Activated CD8-positive, alpha-beta T cell treated with anti-CD3 and anti-CD28 coated beads for 36 hours (primary cell): ENCODE results near the gene BBLN. TPM values are rescaled to one million over a fixed set of nuclear protein-coding genes. Genes with fewer than 3 reads are reported as not detected.
"Not testable (repeated sequence)": the region's sequence is repeated elsewhere in the genome, so short reads cannot be mapped to it uniquely, and the experiment has no call there.

Source experiments
- ATAC-seq: fragments of 200-7000 bp; cut with Tn5 transposase; one replicate; pipeline ENCODE4 v1.10.0; 2021; ENCODE audit warnings: mild to moderate bottlenecking, moderate library complexity
- CTCF ChIA-PET: fragments of 350-600 bp; sonication (Branson Sonifier 250); formaldehyde crosslinking; loops from one replicate; lab custom pipeline; 2021; ENCODE audit warnings: antibody characterized with exemption; lab: Charles Lee
- POLR2A ChIA-PET: fragments of 350-600 bp; sonication (Branson Sonifier 250); formaldehyde crosslinking; loops from one replicate; lab custom pipeline; 2021; ENCODE audit warnings: antibody characterized with exemption; lab: Charles Lee
- DNase-seq: peaks from one replicate; pipeline ENCODE4 v3.0.0-alpha.2; 2020
- H3K27ac Mint-ChIP-seq: one replicate; pipeline ENCODE4 v1.8.0; 2021; ENCODE audit warnings: mild to moderate bottlenecking, mixed read lengths
- H3K27me3 Mint-ChIP-seq: one replicate; pipeline ENCODE4 v1.8.0; 2021; ENCODE audit warnings: mixed read lengths
- H3K36me3 Mint-ChIP-seq: one replicate; pipeline ENCODE4 v1.8.0; 2021; ENCODE audit warnings: low read depth, mixed read lengths
- H3K4me1 Mint-ChIP-seq: one replicate; pipeline ENCODE4 v1.8.0; 2021; ENCODE audit warnings: low read depth, mixed read lengths
- H3K4me3 Mint-ChIP-seq: one replicate; pipeline ENCODE4 v1.8.0; 2021; ENCODE audit warnings: mild to moderate bottlenecking, moderate library complexity, mixed read lengths
- H3K9me3 Mint-ChIP-seq: one replicate; pipeline ENCODE4 v1.8.0; 2021; ENCODE audit warnings: mixed read lengths
- CTCF ChIP-seq: fragments of 200-600 bp; IDR thresholded peaks from one replicate; pipeline ENCODE4 v1.8.0; 2022; ENCODE audit warnings: antibody characterized with exemption, mild to moderate bottlenecking
- intact Hi-C: fragments of 100-400 bp; cut with micrococcal nuclease; formaldehyde crosslinking; loops from one replicate; pipeline ENCODE4 v1.10.0; 2022
- total RNA-seq, 2 experiments: library from RNA; stranded (reverse); gene quantifications; one replicate each; pipeline ENCODE4 v1.2.3, GENCODE V29; 2021

BBLN gene
- 100 to 1,000 TPM; 127 to 132 TPM for total RNA-seq

GRCh38 chr9:128159784-128160602, at the start of gene BBLN:
TSS of gene BBLN (plus strand) at chr9:128160265. CDS start at chr9:128160408, 143 bp downstream.
- ChIA-PET CTCF (interaction anchor here (0.7 to 2.7 kb wide), 5 partner anchors 9 to 43 kb away, joined by 3 to 10 read pairs (median 3); partner anchors contain the start of gene DNM1), POLR2A (interaction anchor here (0.6 to 1.7 kb wide), 8 partner anchors 10 to 356 kb away, joined by 3 to 9 read pairs (median 4); no protein-coding TSS in a partner anchor)
- H3K27me3 Mint-ChIP-seq = no peaks in the 10 kb centered on the region
- H3K27ac Mint-ChIP-seq = peak within 1 kb of the TSS; percentile 87
- H3K9me3 Mint-ChIP-seq = no peaks in the 10 kb centered on the region
- ATAC-seq (peak; percentile 89), DNase-seq (peak; percentile 97)
- no peak for TF ChIP-seq CTCF
- H3K36me3 Mint-ChIP-seq = peaks cover 19% of the 10 kb centered on the region
- intact Hi-C loops = no loop called here
- H3K4me1 Mint-ChIP-seq = peaks cover 24% of the 10 kb centered on the region
- H3K4me3 Mint-ChIP-seq = peak within 1 kb of the TSS; percentile 81

DNA sequence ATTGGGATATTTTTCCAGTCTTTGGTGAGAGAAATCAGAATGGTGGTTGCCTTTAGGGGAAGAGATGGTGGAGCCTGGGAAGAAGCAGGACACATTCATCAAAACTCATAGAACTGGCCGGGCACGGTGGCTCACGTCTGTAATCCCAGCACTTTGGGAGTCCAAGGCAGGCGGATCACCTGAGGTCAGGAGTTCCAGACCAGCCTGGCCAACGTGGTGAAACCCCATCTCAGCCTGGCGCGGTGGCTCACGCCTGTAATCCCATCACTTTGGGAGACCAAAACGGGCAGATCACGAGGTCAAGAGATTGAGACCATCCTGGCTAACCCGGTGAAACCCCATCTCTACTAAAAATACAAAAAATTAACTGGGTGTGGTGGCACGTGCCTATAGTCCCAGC, 48.3 kb upstream of the BBLN start:
- H3K36me3 Mint-ChIP-seq = peaks cover 18% of the 10 kb centered on the region
- CTCF ChIA-PET, H3K9me3 Mint-ChIP-seq, H3K27me3 Mint-ChIP-seq, DNase-seq, H3K4me1 Mint-ChIP-seq, intact Hi-C loops, POLR2A ChIA-PET, H3K27ac Mint-ChIP-seq, H3K4me3 Mint-ChIP-seq, ATAC-seq: not testable (repeated sequence)

DNA sequence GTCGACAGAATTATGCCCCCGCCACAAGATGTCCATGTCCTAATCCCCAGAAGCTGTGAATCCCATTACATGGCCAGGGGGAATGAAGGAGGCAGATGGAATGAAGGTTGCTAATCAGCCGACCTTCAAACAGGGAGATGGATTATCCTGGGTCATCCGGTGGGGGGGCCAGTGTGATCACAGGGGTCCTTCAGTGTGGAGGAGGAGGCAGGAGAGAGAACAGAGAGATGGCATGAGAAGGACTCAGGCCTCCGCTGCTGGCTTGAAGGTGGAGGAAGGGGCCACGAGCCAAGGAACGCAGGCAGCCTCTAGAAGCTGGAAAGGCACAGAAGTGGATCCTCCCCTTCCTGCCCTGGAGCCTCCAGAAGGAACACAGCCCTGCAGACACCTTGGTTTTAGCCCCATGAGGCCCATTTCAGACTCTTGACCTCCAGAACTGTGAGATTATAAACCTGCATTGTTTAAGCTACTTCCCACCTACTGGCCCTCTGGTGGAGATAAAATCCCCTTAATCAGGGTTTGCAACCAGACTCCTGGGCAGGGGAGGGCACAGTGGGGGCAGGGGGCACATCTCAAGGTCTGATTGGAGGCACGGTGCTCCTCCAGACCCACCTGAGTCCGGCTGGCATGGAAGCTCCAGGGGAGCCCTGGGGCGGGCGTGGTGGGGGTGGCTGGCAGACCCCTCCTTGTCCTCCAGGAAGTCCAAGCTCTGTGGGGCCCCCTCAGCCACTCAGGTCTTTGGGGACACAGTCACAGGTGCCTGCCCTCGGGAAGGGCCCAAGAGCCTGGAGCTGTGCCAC, 46.3 kb upstream of the BBLN start:
- DNase-seq = no peak
- Mint-ChIP-seq H3K27ac (no peak overlapping the region), H3K4me1 (peaks cover 10% of the 10 kb centered on the region), H3K36me3 (peaks cover 10% of the 10 kb centered on the region), H3K9me3 (no peaks in the 10 kb centered on the region), H3K4me3 (no peak overlapping the region), H3K27me3 (no peaks in the 10 kb centered on the region)
- ChIA-PET CTCF (interaction anchor here (0.7 to 1.5 kb wide), 5 partner anchors 17 to 193 kb away, joined by 3 read pairs; no protein-coding TSS in a partner anchor), POLR2A (interaction anchor here (0.8 to 1.1 kb wide), 3 partner anchors 9 to 14 kb away, joined by 3 to 5 read pairs (median 3); no protein-coding TSS in a partner anchor)
- intact Hi-C loops = no loop called here
- TF ChIP-seq CTCF = no peak
- no peak for ATAC-seq

- peaks cover 10% of the 10 kb centered on the region for H3K4me1 Mint-ChIP-seq
- CTCF ChIA-PET = interaction anchor here (0.7 to 1.5 kb wide), 4 partner anchors 18 to 171 kb away, joined by 3 read pairs; no protein-coding TSS in a partner anchor
- H3K27me3 Mint-ChIP-seq = no peaks in the 10 kb centered on the region
- no peak overlapping the region for H3K27ac Mint-ChIP-seq
- no peak for ATAC-seq
- no peak for DNase-seq
- no peak overlapping the region for H3K4me3 Mint-ChIP-seq
- no peak for TF ChIP-seq CTCF
- intact Hi-C loops = no loop called here
- H3K36me3 Mint-ChIP-seq = peaks cover 10% of the 10 kb centered on the region
- no peaks in the 10 kb centered on the region for H3K9me3 Mint-ChIP-seq
- POLR2A ChIA-PET = interaction anchor here (0.8 to 1.1 kb wide), 3 partner anchors 10 to 14 kb away, joined by 3 to 5 read pairs (median 3); no protein-coding TSS in a partner anchor
Observed at GRCh38 chr9:128114326-128115186, 45.5 kb upstream of the BBLN start.
